ENCODE data around the gene RSAD2.

Gene RSAD2

GRCh38 chr2:6929196-6929819 lies 51.7 kb downstream of the RSAD2 start:
- TF ChIP-seq CTCF (IDR thresholded peaks at IDR 0.05; ENCODE audit: borderline replicate concordance, insufficient read depth, low read depth, low read length): no peak
- H3K4me3 ChIP-seq (ENCODE audit: low read depth, low read length): no peak overlapping the region

DNA sequence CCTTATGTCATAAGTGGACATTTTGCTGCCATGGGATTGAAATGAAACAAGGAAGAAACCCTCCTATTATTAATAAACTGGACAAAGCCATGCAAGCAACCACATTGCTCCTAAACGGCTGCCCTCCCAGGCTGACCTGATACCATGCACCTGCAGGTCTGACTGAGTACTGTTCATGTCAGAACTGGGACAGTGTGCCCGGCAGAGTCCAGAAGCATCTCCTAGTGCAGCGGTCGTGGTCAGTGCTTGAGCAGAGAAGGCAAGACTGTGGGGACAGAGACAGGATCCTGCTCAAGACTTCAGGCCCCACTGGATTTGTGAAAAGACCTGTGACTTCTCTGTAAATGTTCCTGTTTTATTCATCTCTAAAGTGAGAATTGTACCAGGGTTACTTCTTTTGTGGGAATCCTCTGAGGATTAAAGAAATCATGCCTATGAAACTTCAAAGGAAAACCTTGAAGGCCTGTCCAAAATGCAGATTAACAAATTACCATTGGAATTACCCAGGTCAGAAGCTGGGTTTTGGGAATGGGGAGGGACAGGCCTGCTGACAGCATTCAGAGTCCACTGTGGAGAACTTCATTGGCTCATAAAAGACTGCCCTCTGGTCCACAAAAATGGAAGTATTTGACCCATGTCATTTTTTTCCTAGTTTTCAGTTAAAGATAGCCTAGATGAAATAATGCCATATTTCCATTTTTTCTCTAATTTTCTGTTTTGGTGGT lies 53.5 kb downstream of the RSAD2 start:
- H3K4me3 ChIP-seq (ENCODE audit: low read depth, low read length): no peak overlapping the region
- TF ChIP-seq CTCF (IDR thresholded peaks at IDR 0.05; ENCODE audit: borderline replicate concordance, insufficient read depth, low read depth, low read length): no peak

GRCh38 chr2:6931753-6932152 lies 54.2 kb downstream of the RSAD2 start:
- TF ChIP-seq CTCF (IDR thresholded peaks at IDR 0.05; ENCODE audit: borderline replicate concordance, insufficient read depth, low read depth, low read length): no peak
- H3K4me3 ChIP-seq (ENCODE audit: low read depth, low read length): no peak overlapping the region

GRCh38 chr2:6932206-6932605 lies 54.6 kb downstream of the RSAD2 start:
- H3K4me3 ChIP-seq (ENCODE audit: low read depth, low read length): no peak overlapping the region
- TF ChIP-seq CTCF (IDR thresholded peaks at IDR 0.05; ENCODE audit: borderline replicate concordance, insufficient read depth, low read depth, low read length): no peak

GRCh38 chr2:6932828-6933227 lies 55.3 kb downstream of the RSAD2 start:
- no peak for TF ChIP-seq CTCF (IDR thresholded peaks at IDR 0.05; ENCODE audit: borderline replicate concordance, insufficient read depth, low read depth, low read length)
- no peak overlapping the region for H3K4me3 ChIP-seq (ENCODE audit: low read depth, low read length)

DNA sequence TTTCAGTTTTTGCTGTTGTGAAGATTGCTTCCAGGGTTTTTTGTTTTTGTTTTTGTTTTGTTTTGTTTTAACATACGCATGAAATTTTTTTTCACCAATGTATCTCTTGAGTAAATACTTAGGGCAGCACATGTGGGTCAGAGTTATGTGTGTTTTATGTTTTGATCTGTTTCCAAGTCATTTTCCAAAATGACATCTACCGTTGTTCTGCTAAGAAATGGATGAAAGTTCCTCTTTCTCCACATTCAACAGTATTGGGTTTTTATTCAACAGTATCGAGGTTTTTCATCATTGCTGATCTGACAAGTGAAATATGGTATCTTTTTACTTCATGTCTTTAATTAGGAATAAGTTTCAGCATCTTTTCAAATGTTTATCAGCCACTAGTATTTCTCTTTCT lies 56.3 kb downstream of the RSAD2 start:
- no peak overlapping the region for H3K4me3 ChIP-seq (ENCODE audit: low read depth, low read length)
- no peak for TF ChIP-seq CTCF (IDR thresholded peaks at IDR 0.05; ENCODE audit: borderline replicate concordance, insufficient read depth, low read depth, low read length)

DNA sequence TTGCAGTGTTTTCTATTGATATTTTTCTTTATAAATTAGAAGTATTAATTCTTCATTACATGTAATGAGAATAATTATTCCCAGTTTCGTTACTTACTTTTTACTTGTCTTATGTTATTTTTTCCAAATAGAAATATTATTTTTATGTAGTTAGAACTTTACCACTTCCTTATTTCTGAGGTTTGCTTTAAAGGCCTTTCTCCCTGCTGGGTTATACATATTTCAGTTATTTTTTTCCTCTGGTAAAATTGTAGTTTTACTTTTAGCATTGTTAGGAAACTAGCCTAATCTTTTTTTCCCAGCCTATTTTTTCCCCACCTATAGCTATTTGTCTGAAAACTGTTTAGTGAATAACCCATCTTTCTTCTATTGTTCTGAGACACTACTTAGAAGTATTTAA lies 56.8 kb downstream of the RSAD2 start:
- no peak overlapping the region for H3K4me3 ChIP-seq (ENCODE audit: low read depth, low read length)
- no peak for TF ChIP-seq CTCF (IDR thresholded peaks at IDR 0.05; ENCODE audit: borderline replicate concordance, insufficient read depth, low read depth, low read length)

Measured in GM12875 (cell line).